SKM-1 (cell line): ENCODE data around the gene NQO1.
"Not testable (repeated sequence)": the region's sequence is repeated elsewhere in the genome, so short reads cannot be mapped to it uniquely, and the experiment has no call there.

Experiments used
- DNase-seq: peaks from one replicate; lab custom pipeline; 2025; ENCODE audit not compliant: unreplicated experiment; lab: John Stamatoyannopoulos, UW

The NQO1 gene

DNA sequence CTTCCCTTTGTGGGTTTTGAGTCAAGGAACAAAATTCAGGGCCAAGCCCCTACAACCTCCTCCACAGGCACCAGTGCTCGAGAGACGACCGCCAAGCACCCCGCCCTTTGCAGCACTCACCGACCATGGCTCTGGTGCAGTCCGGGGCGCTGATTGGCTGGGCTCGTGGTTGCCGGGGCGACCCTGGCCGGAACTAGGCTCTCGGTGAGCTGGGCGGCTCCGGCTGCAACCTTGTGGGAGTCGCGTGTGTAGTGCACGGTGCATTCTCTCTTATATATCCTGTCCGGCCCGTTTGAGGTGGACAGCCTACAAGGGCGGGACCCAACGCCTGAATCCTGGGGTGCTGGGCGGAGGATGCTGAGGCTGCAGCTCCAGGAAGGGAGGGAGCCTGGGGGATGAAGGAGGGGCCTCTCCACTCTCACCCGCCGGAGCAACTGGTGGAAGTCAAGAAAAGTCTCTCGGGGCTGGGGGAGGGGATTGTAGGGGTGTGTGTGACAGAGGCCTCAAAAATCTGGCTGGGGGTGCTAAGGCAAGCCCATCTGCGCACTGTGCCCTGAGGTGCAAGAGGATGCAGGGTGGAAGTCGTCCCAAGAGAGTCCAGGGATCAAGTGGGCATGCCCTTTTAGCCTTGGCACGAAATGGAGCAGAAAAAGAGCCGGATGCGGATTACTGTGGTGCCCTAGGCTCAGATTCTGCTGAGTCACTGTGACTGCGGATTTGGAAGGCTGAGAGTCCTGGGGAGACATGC is at the start of gene NQO1:
Gene NQO1, minus strand, starts transcription at position 248 of the 748 bp plus-strand sequence. Its CDS starts 121 bp downstream, at position 127.
- peak; percentile 79 for DNase-seq

DNA sequence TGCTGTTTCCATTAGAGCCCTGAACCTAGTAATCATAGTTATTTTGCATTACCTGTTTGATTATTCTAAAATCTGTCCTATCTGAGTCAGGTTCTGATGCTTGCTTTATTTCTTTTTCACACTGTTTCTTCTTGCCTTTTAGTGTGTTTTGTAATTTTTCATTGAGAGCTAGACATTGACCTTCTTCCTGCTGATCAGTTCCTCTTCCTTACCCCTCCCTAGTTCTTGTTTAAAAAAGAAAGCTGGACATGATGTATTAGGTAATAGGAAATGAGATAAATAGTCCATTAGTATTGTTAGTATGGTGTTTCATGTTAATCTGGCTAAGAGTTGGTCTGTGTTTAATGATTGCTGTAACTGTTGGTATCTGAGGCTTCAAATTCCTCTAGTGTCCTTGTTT is 49.2 kb upstream of the NQO1 start:
- no peak for DNase-seq

DNA sequence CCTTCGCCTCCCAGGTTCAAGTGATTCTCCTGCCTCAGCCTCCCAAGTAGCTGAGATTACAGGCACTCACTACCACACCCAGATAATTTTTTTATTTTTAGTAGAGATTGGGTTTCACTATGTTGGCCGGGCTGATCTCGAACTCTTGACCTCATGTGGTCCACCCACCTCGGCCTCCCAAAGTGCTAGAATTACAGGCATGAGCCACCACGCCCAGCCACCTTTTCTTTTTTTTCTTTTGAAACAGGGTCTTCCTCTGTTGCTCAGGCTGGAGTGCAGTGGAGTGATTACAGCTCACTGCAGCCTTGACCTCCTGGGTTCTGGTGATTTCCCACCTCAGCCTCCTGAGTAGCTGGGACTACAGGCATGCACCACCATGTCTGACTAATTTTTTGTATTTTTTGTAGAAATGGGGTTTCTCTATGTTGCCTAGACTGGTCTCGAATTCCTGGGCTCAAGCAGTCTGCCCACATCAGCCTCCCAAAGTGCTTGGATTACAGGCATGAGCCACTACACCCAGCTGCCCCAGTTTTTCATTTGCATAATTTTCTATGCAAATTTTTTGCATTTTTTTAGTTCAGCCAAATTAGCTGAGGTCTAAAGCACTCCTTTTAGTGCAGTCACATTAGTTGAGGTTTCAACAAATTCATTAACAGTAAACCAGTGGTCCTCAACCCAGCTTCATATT is 47.0 kb upstream of the NQO1 start:
- no peak for DNase-seq

DNA sequence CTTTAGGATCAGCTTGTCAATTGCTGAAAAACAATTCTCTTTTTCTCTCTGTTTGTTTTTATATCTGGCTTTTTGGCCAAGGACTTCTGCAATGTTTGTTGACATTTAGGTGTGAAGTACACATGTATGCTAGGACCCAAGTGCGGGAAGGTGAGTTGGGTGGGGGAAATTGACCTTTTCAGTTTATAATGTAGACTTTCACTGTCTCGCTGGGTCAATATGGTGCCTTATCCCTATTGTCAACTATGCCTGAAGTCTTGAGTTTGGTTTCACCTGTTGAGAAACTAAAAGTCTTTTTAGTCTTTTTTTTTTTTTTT is 45.2 kb upstream of the NQO1 start:
- DNase-seq, result no peak

DNA sequence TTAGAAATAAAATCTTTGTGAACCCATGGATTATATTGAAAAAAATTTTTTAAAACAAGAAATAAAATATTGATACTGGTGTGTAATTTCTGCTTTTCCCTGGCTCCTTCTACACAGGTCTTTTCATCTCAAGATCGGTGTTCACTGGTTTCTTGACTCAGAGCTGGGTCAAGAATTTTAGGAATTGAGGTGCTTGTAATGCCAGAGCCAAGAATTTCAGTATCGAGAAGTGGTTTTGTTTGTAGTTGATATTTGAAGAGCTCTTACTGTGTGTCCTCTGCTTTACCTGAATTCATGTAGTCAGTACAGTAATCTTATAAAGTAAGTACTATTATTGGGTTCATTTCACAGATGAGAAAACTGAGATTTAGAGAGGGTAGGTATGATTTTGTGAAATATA is 43.0 kb upstream of the NQO1 start:
- no peak for DNase-seq

DNA sequence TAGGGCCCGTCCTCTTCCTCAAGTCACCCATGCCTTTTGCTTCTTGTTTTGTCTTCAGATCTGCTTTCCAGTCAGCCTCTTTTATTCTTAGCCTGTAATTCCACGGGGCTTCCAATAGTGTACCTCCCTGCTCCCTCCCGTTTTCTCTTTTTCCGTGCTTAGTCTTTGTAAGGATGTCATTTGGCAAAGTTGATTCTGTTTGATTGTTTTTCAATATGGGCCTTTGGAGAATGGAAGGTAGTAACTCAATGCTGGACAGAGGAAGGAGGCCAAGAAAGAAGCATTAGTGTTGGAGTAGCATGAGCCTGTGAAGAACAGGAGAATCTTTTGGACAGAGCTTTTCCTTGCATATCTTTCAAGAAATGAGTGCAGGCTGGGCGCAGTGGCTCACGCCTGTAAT is 42.3 kb upstream of the NQO1 start:
- DNase-seq, result no peak

DNA sequence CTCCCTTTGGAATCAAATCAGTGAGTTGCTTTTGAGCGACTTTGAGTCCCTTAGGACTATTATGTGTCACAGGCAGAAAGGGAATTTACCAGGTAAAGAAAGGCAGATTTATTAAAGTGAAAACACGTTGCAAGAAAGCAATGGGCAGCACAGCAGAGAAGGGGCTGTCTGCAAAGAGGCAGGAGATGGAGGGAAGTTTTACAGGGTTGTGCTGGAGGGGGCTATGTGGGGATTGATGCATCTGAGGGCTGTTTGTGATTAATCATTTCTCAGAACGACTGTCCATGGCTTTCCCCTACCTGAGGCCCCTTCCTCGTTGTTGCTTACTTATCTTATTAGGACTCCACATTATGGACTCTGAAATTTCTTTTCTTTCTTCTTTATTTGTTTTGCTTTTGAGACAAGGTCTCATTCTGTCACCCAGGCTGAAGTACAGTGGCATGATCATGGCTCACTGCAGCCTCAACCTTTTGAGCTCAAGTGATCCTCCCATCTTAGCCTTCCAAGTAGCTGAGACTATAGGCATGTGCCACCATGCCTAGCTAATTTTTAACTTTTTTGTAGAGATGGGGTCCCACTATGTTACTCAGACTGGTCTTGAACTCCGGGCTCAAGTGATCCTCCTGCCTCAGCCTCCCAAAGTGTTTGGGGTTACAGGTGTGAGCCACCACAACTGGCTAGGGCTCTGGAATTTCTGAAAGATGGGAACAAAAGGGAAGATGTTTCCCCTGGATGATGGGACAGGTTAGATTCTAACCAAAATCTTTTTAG is 41.3 kb upstream of the NQO1 start:
- no peak for DNase-seq

DNA sequence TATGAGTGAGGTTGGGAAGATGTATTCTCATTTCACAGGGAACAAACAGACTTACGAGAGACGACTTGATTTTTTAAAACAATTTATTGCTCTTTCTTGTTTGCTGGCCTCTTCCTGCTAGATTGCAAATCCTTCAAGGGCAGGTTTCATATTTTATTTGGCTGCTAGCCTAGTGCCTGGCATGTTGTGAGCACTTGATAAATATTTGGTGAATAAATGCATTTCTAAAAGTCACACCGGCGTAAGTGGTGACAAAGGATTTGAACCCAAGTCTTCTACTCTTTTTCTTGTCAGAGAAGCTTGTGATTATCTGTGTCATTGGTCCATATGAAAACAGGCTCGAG is 37.2 kb upstream of the NQO1 start:
- DNase-seq, result no peak

DNA sequence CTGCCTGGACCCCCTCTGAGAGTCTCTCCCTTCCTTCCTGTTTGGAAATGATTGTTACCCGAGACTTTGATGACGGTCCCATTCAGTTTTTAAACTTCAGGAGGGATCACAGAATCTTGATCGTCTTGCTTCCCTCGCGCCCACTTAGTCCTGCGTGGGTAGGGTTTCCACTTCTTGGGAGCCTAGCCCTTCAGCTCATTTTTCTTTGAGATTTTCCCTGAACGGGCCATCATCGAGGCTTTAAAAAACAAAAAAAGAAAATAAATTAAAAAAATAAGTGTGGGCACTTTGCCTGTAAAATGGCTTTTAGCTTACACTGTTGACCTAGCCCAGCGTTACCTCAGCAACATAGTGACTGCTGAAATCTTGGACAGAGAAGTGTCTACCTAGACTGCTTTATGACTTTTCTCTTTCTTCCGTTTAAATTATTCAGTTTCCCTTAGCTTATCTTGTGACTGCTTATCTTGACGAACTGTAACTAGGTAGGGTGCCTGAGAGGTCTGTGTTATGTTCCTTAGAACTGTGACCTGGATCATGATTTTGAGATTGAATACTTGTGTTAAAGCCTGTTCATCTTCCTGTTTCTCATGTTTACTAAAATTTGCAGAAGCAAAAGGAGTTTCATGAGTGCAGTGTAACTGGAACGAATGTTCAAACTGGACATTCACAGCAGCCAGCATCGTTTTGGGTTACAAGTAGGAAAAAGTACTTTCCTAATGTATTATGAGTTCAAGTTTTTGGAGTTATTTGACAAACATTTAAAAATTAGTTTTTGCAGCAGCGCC is 36.6 kb upstream of the NQO1 start:
- DNase-seq, result no peak

DNA sequence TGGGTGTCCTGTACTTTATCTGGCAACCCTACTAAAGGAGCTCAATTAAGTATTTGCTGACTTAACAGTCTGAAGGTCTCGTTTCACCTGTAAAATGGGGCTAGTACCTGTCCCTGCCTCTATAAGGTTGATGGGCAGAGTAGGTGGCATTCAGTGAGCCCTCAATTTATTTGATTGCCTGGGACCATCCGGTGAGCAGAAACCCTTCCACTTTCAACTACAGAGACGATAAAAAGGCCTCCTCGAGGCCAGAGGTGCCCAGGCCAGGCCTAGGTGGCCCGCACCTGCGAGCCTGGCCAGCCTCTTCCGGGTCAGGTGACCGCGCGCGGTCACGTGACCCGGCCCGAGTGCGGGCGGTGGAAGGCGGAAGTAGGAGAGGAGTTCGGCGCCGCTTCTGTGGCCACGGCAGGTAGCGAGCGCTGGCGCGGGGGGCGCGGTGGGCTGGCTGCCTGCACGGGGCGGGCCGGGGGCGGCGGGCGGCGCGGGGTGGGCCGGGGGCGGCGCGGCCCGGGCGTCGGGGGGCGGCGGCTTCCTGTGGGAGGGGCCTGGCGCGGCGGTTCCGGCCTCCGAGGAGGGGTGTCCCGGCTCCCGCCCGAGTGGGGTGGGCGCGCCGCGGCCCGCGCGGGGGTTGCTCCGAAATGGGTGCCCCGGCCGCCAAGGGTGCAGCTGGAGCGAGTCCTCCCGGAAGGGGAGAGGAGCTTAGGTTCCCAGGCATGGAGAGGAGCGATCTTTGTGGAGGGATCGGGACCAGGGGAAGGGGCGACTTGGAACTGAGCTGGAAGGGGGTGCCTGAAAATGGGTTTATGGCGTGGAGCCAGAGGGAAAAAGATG is 35.8 kb upstream of the NQO1 start, which contains the start of gene WWP2:
Gene WWP2, plus strand, starts transcription at position 350 of the 831 bp plus-strand sequence. CDS start 24,679 bp downstream, outside the sequence.
- peak; percentile 54 for DNase-seq

DNA sequence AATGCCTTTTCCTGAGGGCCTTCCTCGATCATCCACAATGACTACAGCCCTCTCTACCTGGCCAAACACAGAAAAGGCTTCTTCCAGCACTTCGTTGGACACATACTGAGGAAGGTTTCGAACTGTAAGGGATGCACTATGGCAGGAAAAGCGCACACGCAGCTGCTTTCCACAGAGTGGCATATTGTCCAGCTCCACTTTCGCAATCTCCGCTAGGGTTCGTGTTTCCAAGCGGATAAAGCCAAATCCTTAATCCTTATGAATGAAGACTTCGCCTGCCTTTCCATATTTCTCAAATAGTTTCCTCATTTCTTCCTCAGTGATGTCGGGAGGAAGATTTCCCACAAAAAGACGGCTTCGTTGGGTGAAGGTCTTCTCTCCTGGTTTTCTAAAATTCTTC is 31.0 kb upstream of the NQO1 start:
- DNase-seq, result not testable (repeated sequence)

DNA sequence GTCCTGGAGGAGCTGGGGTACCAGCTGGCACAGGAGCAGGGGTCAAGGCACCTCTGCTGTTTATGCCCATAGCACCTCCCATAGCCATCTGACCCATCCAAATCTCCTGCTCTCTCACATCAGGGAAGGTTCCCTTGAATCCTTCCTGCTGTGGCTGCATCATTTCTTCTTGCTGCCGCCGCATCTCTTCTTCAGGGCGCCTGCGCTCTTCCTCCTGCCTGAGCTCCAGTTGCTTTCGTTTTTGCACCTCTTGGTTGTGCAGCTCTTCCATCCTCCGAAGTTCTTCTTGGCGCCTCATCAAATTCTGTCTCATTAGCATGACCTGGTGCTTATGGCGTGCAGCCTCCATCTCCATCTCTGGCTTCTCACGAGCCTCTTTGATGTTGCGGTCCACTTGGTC is 30.3 kb upstream of the NQO1 start:
- DNase-seq, result no peak

DNA sequence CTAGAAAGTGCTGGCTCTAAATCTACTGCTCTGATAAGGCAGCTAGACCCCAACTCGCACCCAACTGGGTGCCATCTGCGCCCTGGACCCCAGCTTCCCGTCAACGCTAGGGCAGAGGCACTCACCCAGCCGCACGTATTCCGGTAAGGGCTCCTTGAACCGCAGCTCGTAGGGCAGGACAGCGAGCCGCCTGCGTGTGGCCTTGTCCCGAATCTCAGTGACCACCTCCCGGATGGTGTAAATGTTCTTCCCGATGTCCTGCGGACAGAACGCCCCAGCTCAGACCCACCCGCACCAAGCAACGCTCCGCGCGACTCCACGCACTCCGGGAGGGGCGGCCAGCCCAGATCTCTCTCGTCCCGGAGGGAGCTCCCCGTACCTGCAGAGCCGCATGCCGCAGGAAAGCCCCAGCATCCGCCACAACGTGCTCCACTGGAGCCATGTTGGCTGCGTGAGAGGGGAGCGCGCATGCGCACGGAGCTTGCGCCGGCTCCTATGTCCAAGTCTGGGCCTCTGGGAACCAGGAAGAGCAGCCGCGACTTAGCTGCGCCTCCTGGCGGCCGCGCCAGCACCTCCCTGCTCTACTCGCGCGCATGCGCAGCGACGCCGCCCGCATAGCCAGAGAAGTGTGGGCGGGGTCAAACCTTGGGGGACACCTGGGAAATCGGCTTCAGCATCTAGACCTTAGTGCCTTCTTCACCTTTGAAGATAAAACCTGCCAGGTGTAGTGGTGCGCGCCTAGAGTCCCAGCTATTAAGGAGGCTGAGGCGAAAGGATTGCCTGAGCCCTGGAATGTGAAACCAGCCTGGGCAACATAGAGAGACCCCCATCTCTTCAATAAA is 28.3 kb upstream of the NQO1 start, which contains the start of gene NOB1:
Gene NOB1, minus strand, starts transcription at position 458 of the 842 bp plus-strand sequence. Its CDS starts 16 bp downstream, at position 442.
- DNase-seq, result peak; percentile 93

DNA sequence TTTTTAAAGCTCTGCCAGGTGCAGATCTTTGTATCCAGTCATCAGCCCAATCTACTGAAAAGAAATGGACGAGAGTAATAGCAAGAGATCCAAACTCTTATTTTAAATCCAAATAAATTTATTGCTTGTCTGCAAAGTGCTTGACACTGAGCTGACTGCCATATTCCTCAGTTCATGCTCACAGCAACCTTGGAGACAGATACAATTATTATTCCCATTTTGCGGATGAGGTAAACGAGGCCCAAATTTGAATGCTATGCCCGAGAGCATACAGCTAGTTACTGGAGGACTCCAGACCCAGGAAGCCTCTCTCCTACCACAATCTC is 27.7 kb upstream of the NQO1 start:
- DNase-seq, result no peak

DNA sequence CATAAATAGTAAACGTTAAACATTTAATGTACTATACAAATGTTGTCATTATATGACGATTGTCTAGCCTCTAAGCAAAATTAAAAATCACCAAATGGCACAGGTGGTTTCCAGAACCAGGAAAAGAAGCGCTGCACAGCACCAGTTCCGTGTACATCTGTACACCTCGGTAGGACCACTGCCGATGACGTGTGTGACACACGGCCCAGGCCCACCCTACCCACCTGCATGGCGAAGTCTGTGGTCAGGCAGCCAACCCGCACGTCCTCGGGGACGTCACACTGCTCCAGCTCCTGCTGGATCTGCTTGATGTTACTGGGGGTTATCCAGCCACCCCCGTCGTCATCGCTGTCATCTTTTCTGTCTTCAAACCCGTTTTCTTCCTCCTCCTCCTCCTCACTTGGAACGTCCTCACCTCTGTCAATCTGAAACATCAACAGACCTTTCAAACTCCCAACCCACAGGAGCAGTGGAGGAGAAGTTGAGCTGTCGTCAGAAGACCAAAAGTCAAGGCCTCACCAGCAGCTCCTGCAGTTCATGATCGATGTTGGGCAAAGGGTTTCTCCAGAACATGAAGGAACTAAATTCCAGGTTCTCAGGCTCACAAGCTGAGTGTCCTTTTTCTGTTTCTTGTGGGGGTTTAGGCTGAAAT is 22.5 kb upstream of the NQO1 start:
- DNase-seq, result no peak

DNA sequence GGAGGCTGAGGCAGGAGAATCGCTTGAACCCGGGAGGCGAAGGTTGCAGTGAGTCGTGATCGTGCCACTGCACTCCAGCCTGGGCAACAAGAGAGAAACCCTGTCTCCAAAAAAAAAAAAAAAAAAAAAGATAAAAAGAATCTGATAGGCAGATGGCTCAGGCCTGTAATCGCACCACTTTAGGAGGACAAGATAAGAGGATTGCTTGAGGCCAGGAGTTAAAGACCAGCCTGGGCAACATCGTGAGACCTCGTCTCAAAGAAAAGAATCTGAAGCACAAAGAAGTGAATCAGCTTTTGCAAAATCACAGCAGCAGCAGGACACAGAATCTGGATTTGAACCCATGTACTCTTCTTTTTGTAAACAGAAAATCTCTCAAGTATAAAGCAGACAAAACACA is 20.8 kb upstream of the NQO1 start:
- DNase-seq, result no peak

DNA sequence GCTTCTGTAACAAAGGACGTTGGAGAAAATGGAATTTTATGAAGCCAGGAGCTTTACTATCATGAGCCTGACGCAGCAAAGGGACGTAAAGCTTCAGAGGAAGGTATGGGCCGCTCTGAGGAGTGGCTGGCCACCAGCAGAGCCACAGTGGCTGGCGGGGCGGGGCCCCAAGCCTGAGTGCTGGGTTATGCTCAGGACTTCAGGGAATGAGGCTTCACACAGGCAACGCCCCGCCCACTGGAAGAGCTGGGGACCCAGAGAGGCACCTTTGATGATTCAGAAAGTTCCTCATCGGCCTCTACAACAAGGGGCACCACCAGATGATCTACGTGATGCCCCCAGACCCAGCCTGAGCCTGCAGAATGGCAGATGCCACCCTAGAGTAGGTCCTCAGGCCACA is 19.6 kb upstream of the NQO1 start:
- DNase-seq, result no peak

DNA sequence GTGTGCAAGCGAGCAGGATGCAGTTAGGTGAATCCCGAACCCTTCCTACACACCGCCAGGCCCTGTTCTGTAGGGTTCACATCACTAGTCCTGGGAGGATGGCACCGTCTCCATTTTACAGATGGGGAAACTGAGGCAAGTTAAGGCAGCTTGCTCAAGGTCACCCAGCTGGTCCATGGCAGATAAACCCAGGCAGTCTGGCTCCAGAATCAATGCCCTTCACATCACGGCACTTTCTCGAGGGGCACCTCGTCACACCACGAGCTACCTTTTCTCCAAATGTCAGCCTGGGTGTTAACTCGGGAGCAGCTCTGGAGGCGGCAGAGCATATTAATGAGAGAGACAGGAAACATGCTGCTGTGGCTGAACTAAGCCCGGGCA is 18.9 kb upstream of the NQO1 start:
- no peak for DNase-seq
